Measurements from ENCODE around the gene NFYC. TPM values are rescaled to one million over a fixed set of nuclear protein-coding genes. Genes with fewer than 3 reads are reported as not detected.

NFYC gene
- total RNA-seq, 4 donors from 2014 or later: 30.3 to 36.3 (median 33.3) TPM

DNA sequence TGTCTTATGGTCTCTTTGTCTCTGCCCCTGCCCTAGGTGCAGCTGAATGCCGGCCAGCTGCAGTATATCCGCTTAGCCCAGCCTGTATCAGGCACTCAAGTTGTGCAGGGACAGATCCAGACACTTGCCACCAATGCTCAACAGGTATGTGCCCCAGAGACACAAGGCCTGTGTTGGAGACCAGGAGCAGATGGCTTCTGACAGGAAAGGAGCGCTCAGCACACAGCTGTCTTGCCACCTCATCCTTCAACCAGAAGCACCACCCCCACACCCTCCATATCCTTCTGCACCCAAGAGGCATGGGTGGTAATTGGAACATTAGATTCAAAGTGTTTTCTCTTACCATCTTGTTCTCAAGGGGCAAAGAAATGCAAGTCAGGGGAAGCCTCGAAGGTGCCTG is 75.1 kb downstream of the NFYC start:
- DNase-seq (ENCODE audit: low spot score in 2 of 2): no peak
- peaks cover 0 to 14% (median 0%) of the 10 kb centered on the region in 4 donors for H3K4me1 ChIP-seq
- 95 to 97% methylated on average over 4 of the region's 4 CpGs for WGBS, 2 donors
- H3K9me3 ChIP-seq: no peaks in the 10 kb centered on the region
- no peak for TF ChIP-seq POLR2A (IDR thresholded peaks at IDR 0.05)
- TF ChIP-seq, protein P1, sequence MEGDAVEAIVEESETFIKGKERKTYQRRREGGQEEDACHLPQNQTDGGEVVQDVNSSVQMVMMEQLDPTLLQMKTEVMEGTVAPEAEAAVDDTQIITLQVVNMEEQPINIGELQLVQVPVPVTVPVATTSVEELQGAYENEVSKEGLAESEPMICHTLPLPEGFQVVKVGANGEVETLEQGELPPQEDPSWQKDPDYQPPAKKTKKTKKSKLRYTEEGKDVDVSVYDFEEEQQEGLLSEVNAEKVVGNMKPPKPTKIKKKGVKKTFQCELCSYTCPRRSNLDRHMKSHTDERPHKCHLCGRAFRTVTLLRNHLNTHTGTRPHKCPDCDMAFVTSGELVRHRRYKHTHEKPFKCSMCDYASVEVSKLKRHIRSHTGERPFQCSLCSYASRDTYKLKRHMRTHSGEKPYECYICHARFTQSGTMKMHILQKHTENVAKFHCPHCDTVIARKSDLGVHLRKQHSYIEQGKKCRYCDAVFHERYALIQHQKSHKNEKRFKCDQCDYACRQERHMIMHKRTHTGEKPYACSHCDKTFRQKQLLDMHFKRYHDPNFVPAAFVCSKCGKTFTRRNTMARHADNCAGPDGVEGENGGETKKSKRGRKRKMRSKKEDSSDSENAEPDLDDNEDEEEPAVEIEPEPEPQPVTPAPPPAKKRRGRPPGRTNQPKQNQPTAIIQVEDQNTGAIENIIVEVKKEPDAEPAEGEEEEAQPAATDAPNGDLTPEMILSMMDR (IDR thresholded peaks at IDR 0.05): no peak
- TF ChIP-seq EP300 (IDR thresholded peaks at IDR 0.05): no peak
- peaks cover 0 to 96% (median 19%) of the 10 kb centered on the region in 3 donors for H3K36me3 ChIP-seq
- no peak overlapping the region for H3K27ac ChIP-seq
- H3K27me3 ChIP-seq: no peaks in the 10 kb centered on the region
- no peak overlapping the region for H3K4me3 ChIP-seq

DNA sequence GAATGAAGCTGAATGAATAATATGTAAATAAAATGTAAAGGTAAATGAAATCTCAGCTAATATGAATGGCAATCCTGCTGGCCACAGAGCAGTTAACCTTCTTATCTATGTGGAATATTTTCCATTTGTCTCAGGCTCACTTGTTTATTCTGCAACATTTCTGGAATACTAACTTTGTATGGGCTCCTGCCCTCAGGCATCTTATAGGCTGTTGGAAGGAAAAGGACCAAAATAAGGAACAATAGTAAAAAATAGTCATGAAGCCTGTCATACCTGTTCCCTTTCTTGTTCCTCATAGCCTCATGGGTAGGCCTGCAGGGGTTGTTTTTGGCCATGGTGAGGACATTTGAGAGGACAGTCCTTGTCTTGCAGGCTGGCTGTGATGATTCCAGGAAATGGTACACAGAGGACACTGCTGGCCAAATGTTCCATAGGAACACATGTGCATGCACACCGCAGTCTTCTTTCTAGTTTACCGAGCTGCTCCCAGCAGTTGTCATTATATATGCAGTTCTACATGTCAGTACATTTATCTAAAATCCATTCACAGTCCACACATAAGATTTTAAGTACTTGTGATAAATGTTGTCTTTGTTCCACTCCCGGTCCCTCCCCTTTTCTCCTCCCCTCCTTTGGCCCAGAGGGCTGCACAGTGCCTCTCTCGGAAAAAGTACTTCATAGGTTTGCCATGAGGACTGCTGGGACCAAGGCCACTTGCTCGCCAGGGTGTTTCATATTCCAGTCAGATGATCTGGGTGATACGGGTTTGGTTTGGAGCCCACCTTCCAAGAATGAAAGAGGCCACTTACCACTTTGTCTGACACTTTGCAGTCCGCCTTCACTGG is 76.9 kb downstream of the NFYC start:
- TF ChIP-seq EP300 (IDR thresholded peaks at IDR 0.05) (no peak), POLR2A (IDR thresholded peaks at IDR 0.05) (no peak)
- TF ChIP-seq, protein P1 (IDR thresholded peaks at IDR 0.05): no peak
- H3K27me3 ChIP-seq: no peaks in the 10 kb centered on the region
- no peak for DNase-seq (ENCODE audit: low spot score in 2 of 2)
- WGBS, 2 donors: 56 to 61% methylated on average over 7 of the region's 7 CpGs
- no peaks in the 10 kb centered on the region for H3K9me3 ChIP-seq
- peak overlapping the region in 1 of 4 donors; percentile 9 for H3K27ac ChIP-seq
- H3K36me3 ChIP-seq: peaks cover 0 to 87% (median 19%) of the 10 kb centered on the region in 3 donors
- H3K4me3 ChIP-seq: no peak overlapping the region
- H3K4me1 ChIP-seq: peaks cover 0 to 13% (median 0%) of the 10 kb centered on the region in 4 donors

DNA sequence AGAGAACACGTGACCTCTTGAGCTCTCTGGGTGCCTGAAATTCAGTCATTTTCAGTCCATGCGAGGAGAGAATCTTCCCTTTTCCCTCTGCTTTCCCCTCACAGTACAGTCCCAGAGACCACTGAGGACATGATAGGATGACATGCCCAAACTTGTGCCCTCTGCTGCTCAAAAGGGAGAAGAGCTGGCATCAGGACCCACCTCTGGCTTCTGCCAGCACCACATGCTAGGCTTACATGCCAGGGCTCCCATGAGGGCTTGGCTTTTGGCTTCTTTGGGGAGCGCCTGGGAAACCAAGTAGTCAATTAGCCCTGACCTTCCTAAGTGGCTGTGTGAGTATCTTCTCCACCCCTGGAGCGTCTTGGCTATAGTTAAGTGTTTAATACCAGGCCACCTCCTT is 78.3 kb downstream of the NFYC start:
- peaks cover 0 to 76% (median 19%) of the 10 kb centered on the region in 3 donors for H3K36me3 ChIP-seq
- H3K4me1 ChIP-seq: peaks cover 0 to 13% (median 0%) of the 10 kb centered on the region in 4 donors
- no peak overlapping the region for H3K4me3 ChIP-seq
- no peak for DNase-seq (ENCODE audit: low spot score in 2 of 2)
- 65 to 68% methylated on average over 4 of the region's 4 CpGs for WGBS, 2 donors
- TF ChIP-seq, protein P1 (IDR thresholded peaks at IDR 0.05): no peak
- TF ChIP-seq EP300 (IDR thresholded peaks at IDR 0.05) (no peak), POLR2A (IDR thresholded peaks at IDR 0.05) (no peak)
- no peaks in the 10 kb centered on the region for H3K9me3 ChIP-seq
- H3K27me3 ChIP-seq: no peaks in the 10 kb centered on the region
- H3K27ac ChIP-seq: no peak overlapping the region

DNA sequence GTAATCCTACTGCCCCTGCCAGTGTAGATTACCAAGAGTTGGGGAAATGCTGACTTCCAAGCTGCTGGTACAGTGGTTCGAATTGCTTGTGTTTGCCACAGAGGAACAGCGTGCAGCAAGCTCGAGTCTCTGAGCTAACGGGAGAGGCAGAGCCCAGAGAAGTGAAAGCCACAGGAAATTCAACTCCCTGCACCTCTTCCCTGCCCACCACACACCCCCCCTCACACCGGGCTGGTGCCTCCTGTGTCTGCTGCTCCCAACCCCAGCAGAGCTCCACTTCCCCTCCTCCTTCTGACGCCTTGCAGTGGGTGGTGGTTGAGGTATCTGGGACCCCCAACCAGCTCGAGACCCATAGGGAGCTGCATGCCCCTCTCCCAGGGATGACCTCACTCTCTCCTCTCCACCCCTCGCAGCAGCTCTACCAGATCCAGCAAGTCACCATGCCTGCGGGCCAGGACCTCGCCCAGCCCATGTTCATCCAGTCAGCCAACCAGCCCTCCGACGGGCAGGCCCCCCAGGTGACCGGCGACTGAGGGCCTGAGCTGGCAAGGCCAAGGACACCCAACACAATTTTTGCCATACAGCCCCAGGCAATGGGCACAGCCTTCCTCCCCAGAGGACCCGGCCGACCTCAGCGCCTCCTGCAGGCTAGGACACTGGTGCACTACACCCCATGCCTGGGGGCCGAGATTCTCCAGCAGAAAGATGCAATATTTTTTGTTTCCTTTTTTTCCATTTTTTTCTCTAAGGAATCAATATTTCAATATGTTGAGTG is 79.0 kb downstream of the NFYC start:
- Histone ChIP-seq H3K27me3 (no peaks in the 10 kb centered on the region), H3K9me3 (no peaks in the 10 kb centered on the region), H3K4me1 (peaks cover 0 to 13% (median 0%) of the 10 kb centered on the region in 4 donors), H3K36me3 (peaks cover 0 to 76% (median 13%) of the 10 kb centered on the region in 3 donors), H3K27ac (no peak overlapping the region), H3K4me3 (no peak overlapping the region)
- no peak for DNase-seq (ENCODE audit: low spot score in 2 of 2)
- 77 to 87% methylated on average over 17 to 18 of the region's 18 CpGs for WGBS, 2 donors
- TF ChIP-seq, protein P1 (IDR thresholded peaks at IDR 0.05): no peak
- TF ChIP-seq POLR2A (IDR thresholded peaks at IDR 0.05) (no peak), EP300 (IDR thresholded peaks at IDR 0.05) (no peak)
